Mucosa of rectum (tissue), 2 donors: ENCODE measurements around the gene GGTLC1.

Experiments
- H3K27ac ChIP-seq, 2 donors: one replicate each; pipeline ENCODE4 v1.7.0; 2013; ENCODE audit warnings: inconsistent platforms in 2 of 2, low read depth in 2 of 2, low read length in 2 of 2
- H3K27me3 ChIP-seq, 2 donors: one replicate each; pipeline ENCODE4 v1.7.0; 2013; ENCODE audit warnings: low read length in 2 of 2; ENCODE audit not compliant: control insufficient read depth in 2 of 2, insufficient read depth in 2 of 2
- H3K36me3 ChIP-seq, 2 donors: one replicate each; pipeline ENCODE4 v1.7.0; 2013; ENCODE audit warnings: low read length in 2 of 2; ENCODE audit not compliant: control insufficient read depth in 2 of 2, insufficient read depth in 2 of 2
- H3K4me1 ChIP-seq, 2 donors: one replicate each; pipeline ENCODE4 v1.7.0; 2013; ENCODE audit warnings: low read length in 2 of 2, mild to moderate bottlenecking in 1 of 2; ENCODE audit not compliant: control insufficient read depth in 2 of 2, insufficient read depth in 2 of 2
- H3K4me3 ChIP-seq, 2 donors: one replicate each; pipeline ENCODE4 v1.7.0; 2013; ENCODE audit warnings: low read length in 2 of 2
- H3K9ac ChIP-seq, 2 donors: one replicate each; pipeline ENCODE4 v1.7.0; 2013; ENCODE audit warnings: low read length in 2 of 2, low read depth in 1 of 2, mild to moderate bottlenecking in 1 of 2
- H3K9me3 ChIP-seq, 2 donors: one replicate each; pipeline ENCODE4 v1.7.0; 2013; ENCODE audit warnings: low read length in 2 of 2; ENCODE audit not compliant: control insufficient read depth in 2 of 2
- donor health status: healthy.
- donor health status: Normal muscosa, but diverticular disease.

Gene GGTLC1

DNA sequence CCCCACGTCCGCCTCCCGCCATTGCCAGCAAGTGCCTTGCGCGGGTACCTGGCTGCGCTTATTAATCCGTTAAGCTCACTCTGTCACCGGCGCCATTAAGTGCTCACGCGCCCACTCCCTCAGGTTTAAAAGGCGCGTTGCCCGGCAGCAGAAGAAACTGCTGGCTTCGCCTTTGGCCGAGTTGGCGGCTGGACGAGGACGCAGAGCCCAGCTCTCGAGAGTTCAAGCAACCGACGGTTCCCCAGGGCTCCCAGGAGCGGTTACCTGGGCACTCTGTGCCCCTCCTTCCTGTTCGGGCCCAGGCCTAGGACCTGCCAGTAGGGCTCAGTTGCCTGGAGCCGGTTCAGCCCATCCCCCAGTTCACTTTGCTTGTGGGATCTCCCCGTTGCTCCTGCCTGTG is at the start of gene GGTLC1:
GGTLC1 (minus strand) TSS at position 219 of the 400 bp plus-strand sequence. CDS start 2,168 bp downstream, outside the sequence.
- H3K27me3 ChIP-seq: no peaks in the 10 kb centered on the region
- no peaks in the 10 kb centered on the region for H3K4me1 ChIP-seq
- H3K9ac ChIP-seq: no peak within 1 kb of the TSS
- no peak within 1 kb of the TSS for H3K4me3 ChIP-seq
- H3K36me3 ChIP-seq: no peaks in the 10 kb centered on the region
- no peak within 1 kb of the TSS for H3K27ac ChIP-seq
- no peaks in the 10 kb centered on the region for H3K9me3 ChIP-seq

DNA sequence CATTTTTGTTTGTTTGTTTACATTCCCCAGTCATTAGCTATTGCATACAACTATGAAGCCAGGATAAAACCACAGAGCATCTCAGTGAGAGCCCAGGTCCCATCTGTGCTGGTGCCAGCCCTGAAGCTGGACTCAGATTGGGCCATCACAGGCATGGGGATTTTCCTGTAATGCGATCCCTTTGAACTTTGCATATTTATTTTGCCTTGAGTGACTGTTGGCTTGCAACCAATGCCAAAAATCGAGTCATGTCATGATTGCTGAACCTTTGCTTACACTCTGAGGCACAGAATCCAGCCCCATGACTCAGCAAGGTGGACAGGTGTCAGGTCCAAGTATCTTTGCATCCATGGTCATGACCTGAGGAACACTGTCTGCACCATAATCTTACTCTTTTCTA is 46.2 kb upstream of the GGTLC1 start:
- Histone ChIP-seq H3K4me3 (no peak overlapping the region), H3K9ac (no peak overlapping the region), H3K27me3 (no peaks in the 10 kb centered on the region), H3K9me3 (no peaks in the 10 kb centered on the region), H3K27ac (no peak overlapping the region), H3K36me3 (no peaks in the 10 kb centered on the region), H3K4me1 (no peaks in the 10 kb centered on the region)

DNA sequence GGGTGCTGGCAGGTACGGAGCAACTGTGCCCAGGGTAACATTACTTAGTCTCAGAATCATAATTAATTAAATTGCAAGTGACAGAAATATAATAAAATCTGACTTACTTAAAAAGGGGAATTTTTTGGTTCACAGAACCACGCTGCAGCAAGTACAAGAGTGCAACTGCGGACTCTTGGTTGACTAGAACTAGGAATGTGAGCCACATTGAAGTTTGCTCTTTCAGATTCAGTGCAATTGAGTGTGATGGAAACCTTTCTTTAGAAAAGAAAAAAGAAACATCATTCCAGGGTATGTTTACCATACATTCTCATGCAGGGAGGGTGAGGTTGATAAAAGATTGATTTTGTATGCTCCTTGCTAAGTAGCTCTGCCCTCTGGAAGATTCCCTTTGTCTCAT is 45.0 kb upstream of the GGTLC1 start:
- Histone ChIP-seq H3K27me3 (no peaks in the 10 kb centered on the region), H3K9me3 (no peaks in the 10 kb centered on the region), H3K4me1 (no peaks in the 10 kb centered on the region), H3K9ac (no peak overlapping the region), H3K4me3 (no peak overlapping the region), H3K36me3 (no peaks in the 10 kb centered on the region), H3K27ac (no peak overlapping the region)

DNA sequence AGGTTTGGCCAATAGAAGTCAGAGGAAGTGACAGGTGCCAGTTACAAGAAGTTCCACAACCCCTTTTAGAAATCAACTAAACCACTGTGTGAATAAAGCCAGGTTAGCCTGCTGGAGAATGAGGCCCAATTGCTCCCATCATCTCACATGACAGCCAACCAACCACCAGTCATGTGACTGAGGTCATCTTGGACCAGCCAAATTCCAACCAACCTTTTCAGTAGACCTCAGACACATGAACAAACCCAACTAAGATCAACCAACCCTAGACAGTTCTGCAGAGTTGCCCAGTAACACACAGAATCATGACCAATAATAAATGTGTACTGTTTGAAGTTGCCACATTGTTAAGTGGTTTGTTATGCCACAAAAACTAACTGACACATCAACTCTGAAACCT is 44.6 kb upstream of the GGTLC1 start:
- no peak overlapping the region for H3K4me3 ChIP-seq
- no peaks in the 10 kb centered on the region for H3K27me3 ChIP-seq
- H3K36me3 ChIP-seq: no peaks in the 10 kb centered on the region
- no peaks in the 10 kb centered on the region for H3K9me3 ChIP-seq
- H3K27ac ChIP-seq: no peak overlapping the region
- H3K4me1 ChIP-seq: no peaks in the 10 kb centered on the region
- H3K9ac ChIP-seq: no peak overlapping the region

DNA sequence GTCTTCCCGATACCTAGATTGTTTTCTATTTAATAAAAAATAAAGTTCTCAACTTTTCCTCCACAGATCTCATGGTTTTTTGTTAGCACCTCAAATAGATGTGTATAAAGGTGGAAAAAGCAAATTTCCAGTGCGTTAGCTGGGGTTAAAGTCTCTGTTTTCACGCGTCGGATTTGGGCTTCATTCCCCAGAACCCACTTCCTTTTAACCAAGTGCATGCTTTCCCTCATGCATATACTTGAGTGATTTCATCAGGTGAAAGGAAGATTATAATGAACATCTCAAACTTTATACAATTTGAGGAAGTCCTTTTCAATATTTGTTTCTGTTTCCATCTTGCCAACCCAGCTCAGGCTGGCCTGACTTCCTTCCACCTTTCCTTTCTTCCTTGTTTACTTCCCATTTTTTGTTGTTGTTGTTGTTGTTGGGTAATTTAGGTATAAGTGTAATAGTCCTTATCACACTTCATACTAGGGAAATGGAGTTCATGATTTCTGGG is 43.9 kb upstream of the GGTLC1 start:
- no peak overlapping the region for H3K9ac ChIP-seq
- peaks cover 0 to 3% of the 10 kb centered on the region in 2 donors for H3K4me1 ChIP-seq
- H3K36me3 ChIP-seq: no peaks in the 10 kb centered on the region
- no peaks in the 10 kb centered on the region for H3K27me3 ChIP-seq
- H3K27ac ChIP-seq: no peak overlapping the region
- no peak overlapping the region for H3K4me3 ChIP-seq
- H3K9me3 ChIP-seq: no peaks in the 10 kb centered on the region

DNA sequence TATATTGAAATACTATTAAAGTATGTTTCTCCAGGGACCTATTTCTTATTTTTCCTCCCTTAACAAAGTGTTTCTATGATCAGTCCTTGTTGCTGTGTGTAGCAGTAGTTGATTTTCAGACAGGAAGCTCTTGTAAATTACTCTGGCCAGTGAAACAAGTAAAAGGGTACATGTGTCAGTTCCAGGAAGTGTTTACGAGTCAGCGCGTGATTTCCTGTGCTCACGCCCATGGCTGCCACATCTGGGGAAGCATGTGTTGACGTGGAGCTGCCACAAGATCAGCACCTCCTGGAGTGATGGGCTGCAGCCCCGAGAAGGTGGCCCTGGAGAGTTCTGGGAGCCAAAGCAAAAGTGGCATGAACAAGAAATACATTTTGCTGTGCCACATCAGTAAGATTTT is 38.6 kb upstream of the GGTLC1 start:
- no peak overlapping the region for H3K4me3 ChIP-seq
- no peaks in the 10 kb centered on the region for H3K9me3 ChIP-seq
- no peak overlapping the region for H3K27ac ChIP-seq
- H3K9ac ChIP-seq: no peak overlapping the region
- H3K4me1 ChIP-seq: peaks cover 0 to 3% of the 10 kb centered on the region in 2 donors
- H3K27me3 ChIP-seq: no peaks in the 10 kb centered on the region
- no peaks in the 10 kb centered on the region for H3K36me3 ChIP-seq

DNA sequence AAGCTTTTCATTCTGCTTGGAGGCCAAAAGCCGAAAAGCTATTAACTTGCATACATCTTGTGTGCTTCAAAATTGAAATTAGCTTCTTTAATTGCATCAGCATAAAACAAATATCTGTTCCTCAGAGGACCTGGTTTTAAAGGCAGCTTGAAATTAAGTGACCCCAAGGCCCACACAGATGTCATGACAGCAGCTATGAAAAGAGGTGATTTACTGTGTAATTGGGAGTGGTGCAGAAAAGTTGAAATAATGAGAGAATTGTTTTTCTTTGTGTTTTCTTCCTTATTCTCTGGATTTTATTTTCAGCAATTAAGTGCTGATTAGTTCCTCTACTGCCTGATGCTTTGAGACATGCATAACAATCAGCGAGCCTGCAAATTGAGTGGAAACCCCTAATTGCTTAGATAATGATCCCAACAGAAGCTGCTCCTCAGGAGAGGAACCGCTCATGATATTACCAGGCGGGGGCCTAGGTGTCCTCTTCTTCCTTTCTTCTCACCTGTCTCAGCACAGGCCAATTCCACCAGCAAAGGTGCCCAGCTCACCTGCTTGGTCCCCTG is 34.1 kb upstream of the GGTLC1 start:
- H3K27me3 ChIP-seq: no peaks in the 10 kb centered on the region
- no peak overlapping the region for H3K4me3 ChIP-seq
- no peak overlapping the region for H3K9ac ChIP-seq
- no peak overlapping the region for H3K27ac ChIP-seq
- H3K4me1 ChIP-seq: peaks cover 0 to 2% of the 10 kb centered on the region in 2 donors
- no peaks in the 10 kb centered on the region for H3K36me3 ChIP-seq
- H3K9me3 ChIP-seq: no peaks in the 10 kb centered on the region

DNA sequence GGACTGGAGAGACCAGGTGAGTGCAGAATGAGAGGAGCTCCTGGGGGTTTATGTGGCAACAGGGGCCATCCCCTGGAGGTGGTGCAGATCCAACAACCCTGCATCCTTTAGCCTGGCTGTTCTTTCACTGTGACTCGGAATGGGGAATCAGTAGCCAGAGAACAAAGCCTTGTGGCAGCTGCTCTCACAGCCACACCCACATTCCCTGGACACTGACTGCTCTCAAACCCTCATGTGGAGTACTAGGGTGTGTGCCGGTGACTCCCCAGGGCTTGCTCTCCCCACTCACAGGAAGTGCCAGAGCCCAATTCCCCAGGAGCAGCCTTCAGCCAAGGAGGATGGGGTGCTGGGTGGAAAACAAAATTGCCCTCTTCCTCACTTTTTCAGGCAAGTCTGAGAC is 30.2 kb upstream of the GGTLC1 start:
- Histone ChIP-seq H3K9ac (no peak overlapping the region), H3K27me3 (no peaks in the 10 kb centered on the region), H3K4me3 (no peak overlapping the region), H3K4me1 (no peaks in the 10 kb centered on the region), H3K36me3 (no peaks in the 10 kb centered on the region), H3K27ac (no peak overlapping the region), H3K9me3 (no peaks in the 10 kb centered on the region)

DNA sequence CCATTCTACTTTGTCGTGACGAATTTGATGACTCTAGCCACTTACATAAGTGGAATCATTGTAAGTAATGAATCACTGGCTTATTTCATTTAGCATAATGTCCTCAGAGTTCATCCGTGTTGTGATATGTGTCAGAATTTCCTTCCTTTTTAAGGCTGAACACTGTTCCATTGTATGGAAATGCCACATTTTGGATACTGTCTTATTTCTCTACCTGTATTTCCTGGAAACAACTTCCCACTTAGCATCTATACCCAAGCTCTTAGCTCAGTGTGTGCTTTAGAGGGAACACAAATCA is 28.8 kb upstream of the GGTLC1 start:
- no peaks in the 10 kb centered on the region for H3K27me3 ChIP-seq
- no peak overlapping the region for H3K4me3 ChIP-seq
- no peak overlapping the region for H3K27ac ChIP-seq
- H3K9me3 ChIP-seq: no peaks in the 10 kb centered on the region
- no peaks in the 10 kb centered on the region for H3K36me3 ChIP-seq
- no peak overlapping the region for H3K9ac ChIP-seq
- H3K4me1 ChIP-seq: no peaks in the 10 kb centered on the region

DNA sequence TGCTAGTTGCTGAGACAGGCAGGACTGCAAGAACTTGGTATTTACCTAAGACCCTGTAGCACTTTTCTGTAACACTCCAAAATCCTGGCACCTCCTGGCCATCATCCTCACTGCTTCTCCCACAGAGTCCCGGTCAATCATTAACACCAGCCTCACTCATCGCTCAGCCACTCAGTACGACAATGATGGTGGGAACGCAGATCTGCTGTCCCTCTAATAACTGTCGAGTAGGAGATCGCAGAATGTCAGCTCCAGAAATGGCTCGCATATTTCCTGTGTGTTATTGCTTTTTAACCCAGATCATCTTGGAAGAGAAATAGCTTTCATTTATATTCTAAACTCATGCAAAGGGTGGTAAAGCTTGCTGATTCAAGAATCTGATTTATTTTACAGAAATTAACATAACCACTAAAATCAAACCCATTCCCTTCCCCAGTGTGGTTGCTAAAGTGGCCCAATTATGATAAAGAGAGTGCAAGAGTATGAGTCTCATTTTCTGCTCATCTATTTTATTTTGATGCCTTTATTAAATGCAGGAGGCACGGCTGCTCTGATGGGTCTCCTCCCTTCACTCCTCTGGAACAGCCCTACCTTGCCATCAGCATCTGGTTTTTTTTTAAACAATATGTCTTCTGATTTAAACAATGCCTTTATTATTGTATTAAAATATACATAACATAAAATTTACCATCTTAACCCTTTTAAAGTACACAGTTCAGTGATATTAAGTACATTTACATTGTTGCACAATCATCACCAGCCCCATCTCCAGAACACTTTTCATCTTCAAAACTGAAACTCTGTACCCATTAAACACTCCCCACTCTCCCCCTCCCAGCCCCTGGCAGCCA is 28.3 kb upstream of the GGTLC1 start:
- H3K27ac ChIP-seq: no peak overlapping the region
- no peaks in the 10 kb centered on the region for H3K36me3 ChIP-seq
- no peak overlapping the region for H3K9ac ChIP-seq
- no peaks in the 10 kb centered on the region for H3K4me1 ChIP-seq
- H3K27me3 ChIP-seq: no peaks in the 10 kb centered on the region
- H3K9me3 ChIP-seq: no peaks in the 10 kb centered on the region
- no peak overlapping the region for H3K4me3 ChIP-seq
